ENCODE results near the gene CLEC10A.
"Not testable (repeated sequence)": the region's sequence is repeated elsewhere in the genome, so short reads cannot be mapped to it uniquely, and the experiment has no call there.

CLEC10A gene
- total RNA-seq, result 0 to 0.97 (median 0) reads per million in 3 donors

- H3K36me3 ChIP-seq (ENCODE audit: control insufficient read depth, insufficient read depth, low read length), result no peaks in the 10 kb centered on the region
- no peak within 1 kb of the TSS for H3K27ac ChIP-seq (ENCODE audit: insufficient read depth, low read length, poor library complexity, severe bottlenecking)
- no peak for DNase-seq
- no peaks in the 10 kb centered on the region for H3K27me3 ChIP-seq (replicated peaks; ENCODE audit: control insufficient read depth, insufficient read depth, low read length, poor library complexity, severe bottlenecking)
- H3K4me3 ChIP-seq (ENCODE audit: insufficient read depth, low read depth, low read length, poor library complexity, severe bottlenecking), result no peak within 1 kb of the TSS
- H3K4me1 ChIP-seq (ENCODE audit: control insufficient read depth, insufficient read depth, low read length, poor library complexity, severe bottlenecking), result peaks cover 5% of the 10 kb centered on the region
- H3K9me3 ChIP-seq (ENCODE audit: control insufficient read depth, low read length), result no peaks in the 10 kb centered on the region
These were observed at the start of gene CLEC10A for GRCh38 chr17:7079581-7080455. CLEC10A (minus strand) TSS chr17:7080251; CDS start chr17:7078812, 1,439 bp downstream.

DNA sequence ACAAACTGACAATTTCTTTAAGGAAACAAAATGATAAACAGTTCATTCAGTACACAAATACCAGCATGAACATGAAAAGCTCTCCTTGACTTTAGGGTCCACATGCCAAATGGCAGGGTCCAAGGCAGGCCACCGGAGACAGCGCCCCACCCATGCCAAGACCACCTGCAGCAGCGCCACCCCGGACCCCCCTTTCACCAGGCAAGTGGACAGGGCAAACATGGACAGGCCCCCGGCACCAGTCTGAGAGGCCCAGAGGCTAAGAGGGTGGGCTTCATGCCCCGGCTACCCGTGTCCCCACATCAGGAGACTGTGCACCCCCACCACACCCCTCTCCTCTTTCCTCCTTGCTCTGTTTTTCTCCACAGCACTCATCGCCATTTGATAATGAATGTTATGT is 49.3 kb upstream of the CLEC10A start:
- Histone ChIP-seq H3K27ac (ENCODE audit: insufficient read depth, low read length, poor library complexity, severe bottlenecking) (no peak overlapping the region), H3K4me3 (ENCODE audit: insufficient read depth, low read depth, low read length, poor library complexity, severe bottlenecking) (no peak overlapping the region), H3K9me3 (ENCODE audit: control insufficient read depth, low read length) (no peaks in the 10 kb centered on the region), H3K27me3 (replicated peaks; ENCODE audit: control insufficient read depth, insufficient read depth, low read length, poor library complexity, severe bottlenecking) (no peaks in the 10 kb centered on the region), H3K4me1 (ENCODE audit: control insufficient read depth, insufficient read depth, low read length, poor library complexity, severe bottlenecking) (peaks cover 10% of the 10 kb centered on the region), H3K36me3 (ENCODE audit: control insufficient read depth, insufficient read depth, low read length) (no peaks in the 10 kb centered on the region)
- DNase-seq, result no peak

DNA sequence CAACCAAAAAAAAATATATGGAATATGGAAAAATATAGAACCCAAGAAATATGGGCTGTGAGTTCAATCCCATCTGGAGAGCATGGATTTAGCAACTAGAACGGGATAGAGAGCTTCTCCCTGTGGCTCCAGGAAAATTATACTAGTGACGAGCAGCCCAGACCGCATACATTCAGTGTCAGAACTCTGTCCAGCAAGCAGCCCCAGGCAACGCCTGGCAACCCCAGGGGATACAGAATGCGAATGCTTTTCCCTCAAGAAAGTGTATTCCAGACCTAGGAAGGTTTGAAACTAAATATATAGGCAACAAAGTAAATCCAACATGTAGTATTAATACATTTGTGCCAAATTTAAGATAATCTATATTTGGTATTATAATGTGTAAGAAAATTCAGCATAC is 48.1 kb upstream of the CLEC10A start:
- Histone ChIP-seq H3K4me3 (ENCODE audit: insufficient read depth, low read depth, low read length, poor library complexity, severe bottlenecking) (no peak overlapping the region), H3K27me3 (replicated peaks; ENCODE audit: control insufficient read depth, insufficient read depth, low read length, poor library complexity, severe bottlenecking) (no peaks in the 10 kb centered on the region), H3K27ac (ENCODE audit: insufficient read depth, low read length, poor library complexity, severe bottlenecking) (no peak overlapping the region), H3K9me3 (ENCODE audit: control insufficient read depth, low read length) (no peaks in the 10 kb centered on the region), H3K36me3 (ENCODE audit: control insufficient read depth, insufficient read depth, low read length) (no peaks in the 10 kb centered on the region), H3K4me1 (ENCODE audit: control insufficient read depth, insufficient read depth, low read length, poor library complexity, severe bottlenecking) (peaks cover 4% of the 10 kb centered on the region)
- no peak for DNase-seq

DNA sequence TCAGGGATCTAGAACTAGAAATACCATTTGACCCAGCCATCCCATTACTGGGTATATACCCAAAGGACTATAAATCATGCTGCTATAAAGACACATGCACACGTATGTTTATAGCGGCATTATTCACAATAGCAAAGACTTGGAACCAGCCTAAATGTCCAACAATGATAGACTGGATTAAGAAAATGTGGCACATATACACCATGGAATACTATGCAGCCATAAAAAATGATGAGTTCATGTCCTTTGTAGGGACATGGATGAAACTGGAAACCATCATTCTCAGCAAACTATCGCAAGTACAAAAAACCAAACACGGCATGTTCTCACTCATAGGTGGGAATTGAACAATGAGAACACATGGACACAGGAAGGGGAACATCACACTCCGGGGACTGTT is 47.5 kb upstream of the CLEC10A start:
- H3K27ac ChIP-seq (ENCODE audit: insufficient read depth, low read length, poor library complexity, severe bottlenecking); H3K4me3 ChIP-seq (ENCODE audit: insufficient read depth, low read depth, low read length, poor library complexity, severe bottlenecking); H3K36me3 ChIP-seq (ENCODE audit: control insufficient read depth, insufficient read depth, low read length); H3K27me3 ChIP-seq (replicated peaks; ENCODE audit: control insufficient read depth, insufficient read depth, low read length, poor library complexity, severe bottlenecking); H3K9me3 ChIP-seq (ENCODE audit: control insufficient read depth, low read length); DNase-seq; H3K4me1 ChIP-seq (ENCODE audit: control insufficient read depth, insufficient read depth, low read length, poor library complexity, severe bottlenecking): not testable (repeated sequence)

DNA sequence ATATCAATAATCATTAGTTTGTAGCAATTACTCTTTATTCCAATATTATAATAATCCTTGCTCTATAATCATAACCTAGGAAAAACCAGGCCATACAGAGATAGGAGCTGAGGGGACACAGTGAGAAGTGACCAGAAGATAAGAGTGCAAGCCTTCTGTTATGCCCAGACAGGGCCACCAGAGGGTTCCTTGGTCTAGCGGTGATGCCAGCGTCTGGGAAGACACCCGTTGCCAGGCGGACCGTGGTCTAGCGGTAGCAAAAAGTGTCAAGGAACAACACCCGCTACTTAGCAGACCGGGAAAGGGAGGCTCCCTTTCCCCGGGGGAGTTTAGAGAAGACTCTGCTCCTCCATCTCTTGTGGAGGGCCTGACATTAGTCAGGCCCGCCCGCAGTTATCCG is 46.3 kb upstream of the CLEC10A start:
- H3K4me1 ChIP-seq (ENCODE audit: control insufficient read depth, insufficient read depth, low read length, poor library complexity, severe bottlenecking); H3K4me3 ChIP-seq (ENCODE audit: insufficient read depth, low read depth, low read length, poor library complexity, severe bottlenecking); H3K27ac ChIP-seq (ENCODE audit: insufficient read depth, low read length, poor library complexity, severe bottlenecking); DNase-seq; H3K9me3 ChIP-seq (ENCODE audit: control insufficient read depth, low read length); H3K36me3 ChIP-seq (ENCODE audit: control insufficient read depth, insufficient read depth, low read length); H3K27me3 ChIP-seq (replicated peaks; ENCODE audit: control insufficient read depth, insufficient read depth, low read length, poor library complexity, severe bottlenecking): not testable (repeated sequence)

GRCh38 chr17:7124923-7125322 is 44.9 kb upstream of the CLEC10A start:
- H3K4me1 ChIP-seq (ENCODE audit: control insufficient read depth, insufficient read depth, low read length, poor library complexity, severe bottlenecking), result no peaks in the 10 kb centered on the region
- H3K4me3 ChIP-seq (ENCODE audit: insufficient read depth, low read depth, low read length, poor library complexity, severe bottlenecking), result no peak overlapping the region
- no peaks in the 10 kb centered on the region for H3K9me3 ChIP-seq (ENCODE audit: control insufficient read depth, low read length)
- DNase-seq, result no peak
- no peaks in the 10 kb centered on the region for H3K36me3 ChIP-seq (ENCODE audit: control insufficient read depth, insufficient read depth, low read length)
- H3K27ac ChIP-seq (ENCODE audit: insufficient read depth, low read length, poor library complexity, severe bottlenecking), result no peak overlapping the region
- no peaks in the 10 kb centered on the region for H3K27me3 ChIP-seq (replicated peaks; ENCODE audit: control insufficient read depth, insufficient read depth, low read length, poor library complexity, severe bottlenecking)

- no peaks in the 10 kb centered on the region for H3K9me3 ChIP-seq (ENCODE audit: control insufficient read depth, low read length)
- no peak overlapping the region for H3K27ac ChIP-seq (ENCODE audit: insufficient read depth, low read length, poor library complexity, severe bottlenecking)
- no peaks in the 10 kb centered on the region for H3K4me1 ChIP-seq (ENCODE audit: control insufficient read depth, insufficient read depth, low read length, poor library complexity, severe bottlenecking)
- no peak for DNase-seq
- no peaks in the 10 kb centered on the region for H3K36me3 ChIP-seq (ENCODE audit: control insufficient read depth, insufficient read depth, low read length)
- no peak overlapping the region for H3K4me3 ChIP-seq (ENCODE audit: insufficient read depth, low read depth, low read length, poor library complexity, severe bottlenecking)
- H3K27me3 ChIP-seq (replicated peaks; ENCODE audit: control insufficient read depth, insufficient read depth, low read length, poor library complexity, severe bottlenecking), result no peaks in the 10 kb centered on the region
These were observed 43.8 kb upstream of the CLEC10A start for GRCh38 chr17:7123844-7124243.

- DNase-seq, result no peak
- no peak overlapping the region for H3K4me3 ChIP-seq (ENCODE audit: insufficient read depth, low read depth, low read length, poor library complexity, severe bottlenecking)
- no peaks in the 10 kb centered on the region for H3K9me3 ChIP-seq (ENCODE audit: control insufficient read depth, low read length)
- H3K27me3 ChIP-seq (replicated peaks; ENCODE audit: control insufficient read depth, insufficient read depth, low read length, poor library complexity, severe bottlenecking), result no peaks in the 10 kb centered on the region
- no peaks in the 10 kb centered on the region for H3K36me3 ChIP-seq (ENCODE audit: control insufficient read depth, insufficient read depth, low read length)
- no peaks in the 10 kb centered on the region for H3K4me1 ChIP-seq (ENCODE audit: control insufficient read depth, insufficient read depth, low read length, poor library complexity, severe bottlenecking)
- H3K27ac ChIP-seq (ENCODE audit: insufficient read depth, low read length, poor library complexity, severe bottlenecking), result no peak overlapping the region
These were observed 42.3 kb upstream of the CLEC10A start for GRCh38 chr17:7122381-7122780.

DNA sequence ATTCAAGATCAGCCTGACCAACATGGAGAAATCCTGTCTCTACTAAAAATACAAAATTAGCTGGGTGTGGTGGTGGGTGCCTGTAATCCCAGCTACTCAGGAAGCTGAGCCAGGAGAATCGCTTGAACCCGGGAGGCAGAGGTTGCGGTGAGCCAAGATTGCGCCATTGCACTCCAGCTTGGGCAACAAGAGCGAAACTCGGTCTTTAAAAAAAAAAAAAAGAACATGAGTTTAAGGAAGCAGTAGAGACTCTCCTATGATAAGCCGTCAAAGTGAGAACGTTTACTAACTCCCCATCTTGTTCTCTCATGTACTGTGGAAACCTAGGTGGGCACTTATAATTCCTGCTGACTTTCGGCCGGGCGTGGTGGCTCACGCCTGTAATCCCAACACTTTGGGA is 40.6 kb upstream of the CLEC10A start:
- H3K36me3 ChIP-seq (ENCODE audit: control insufficient read depth, insufficient read depth, low read length); H3K4me1 ChIP-seq (ENCODE audit: control insufficient read depth, insufficient read depth, low read length, poor library complexity, severe bottlenecking); H3K27ac ChIP-seq (ENCODE audit: insufficient read depth, low read length, poor library complexity, severe bottlenecking); H3K27me3 ChIP-seq (replicated peaks; ENCODE audit: control insufficient read depth, insufficient read depth, low read length, poor library complexity, severe bottlenecking); H3K4me3 ChIP-seq (ENCODE audit: insufficient read depth, low read depth, low read length, poor library complexity, severe bottlenecking); H3K9me3 ChIP-seq (ENCODE audit: control insufficient read depth, low read length); DNase-seq: not testable (repeated sequence)

GRCh38 chr17:7120123-7120522 is 40.1 kb upstream of the CLEC10A start:
- Histone ChIP-seq H3K27me3 (replicated peaks; ENCODE audit: control insufficient read depth, insufficient read depth, low read length, poor library complexity, severe bottlenecking) (no peaks in the 10 kb centered on the region), H3K36me3 (ENCODE audit: control insufficient read depth, insufficient read depth, low read length) (no peaks in the 10 kb centered on the region)

More at GRCh38 chr17:7120123-7120522, 40.1 kb upstream of the CLEC10A start:
- no peak for DNase-seq
- H3K4me1 ChIP-seq (ENCODE audit: control insufficient read depth, insufficient read depth, low read length, poor library complexity, severe bottlenecking), result no peaks in the 10 kb centered on the region
- no peaks in the 10 kb centered on the region for H3K9me3 ChIP-seq (ENCODE audit: control insufficient read depth, low read length)
- no peak overlapping the region for H3K27ac ChIP-seq (ENCODE audit: insufficient read depth, low read length, poor library complexity, severe bottlenecking)
- no peak overlapping the region for H3K4me3 ChIP-seq (ENCODE audit: insufficient read depth, low read depth, low read length, poor library complexity, severe bottlenecking)

Measured in effector memory CD4-positive, alpha-beta T cell (primary cell).